Activated T-helper 17 cell treated with anti-CD3 and anti-CD28 coated beads, Interleukin-2, amount 50 U/mL, for 72 hours (primary cell): ENCODE results near the gene RAB25. TPM values are rescaled to one million over a fixed set of nuclear protein-coding genes. Genes with fewer than 3 reads are reported as not detected.
A peak's percentile ranks its signal among the peaks of the same experiment; 100 is the strongest.

ENCODE experiments used
- ATAC-seq: fragments of 150-1000 bp; cut with Tn5 transposase; replicated peaks from 2 replicates; pipeline ENCODE4 v1.10.0; 2021; ENCODE audit warnings: mild to moderate bottlenecking, moderate library complexity
- H3K27ac Mint-ChIP-seq: one replicate; pipeline ENCODE4 v1.8.0; 2022; ENCODE audit warnings: mixed read lengths
- H3K27me3 Mint-ChIP-seq: one replicate; pipeline ENCODE4 v1.8.0; 2022; ENCODE audit warnings: mixed read lengths
- H3K36me3 Mint-ChIP-seq: one replicate; pipeline ENCODE4 v1.8.0; 2022; ENCODE audit warnings: low read depth, mild to moderate bottlenecking, mixed read lengths
- H3K4me1 Mint-ChIP-seq: one replicate; pipeline ENCODE4 v1.8.0; 2022; ENCODE audit warnings: mixed read lengths
- H3K4me3 Mint-ChIP-seq: one replicate; pipeline ENCODE4 v1.8.0; 2022; ENCODE audit warnings: mild to moderate bottlenecking, mixed read lengths
- H3K9me3 Mint-ChIP-seq: one replicate; pipeline ENCODE4 v1.8.0; 2022; ENCODE audit warnings: mixed read lengths
- total RNA-seq, 2 donors: library from RNA; stranded (reverse); gene quantifications; one replicate each; pipeline ENCODE4 v1.2.3, GENCODE V29; 2022

Gene RAB25
- total RNA-seq, 2 donors from 2014 or later, result 0.43 to 1.2 TPM

DNA sequence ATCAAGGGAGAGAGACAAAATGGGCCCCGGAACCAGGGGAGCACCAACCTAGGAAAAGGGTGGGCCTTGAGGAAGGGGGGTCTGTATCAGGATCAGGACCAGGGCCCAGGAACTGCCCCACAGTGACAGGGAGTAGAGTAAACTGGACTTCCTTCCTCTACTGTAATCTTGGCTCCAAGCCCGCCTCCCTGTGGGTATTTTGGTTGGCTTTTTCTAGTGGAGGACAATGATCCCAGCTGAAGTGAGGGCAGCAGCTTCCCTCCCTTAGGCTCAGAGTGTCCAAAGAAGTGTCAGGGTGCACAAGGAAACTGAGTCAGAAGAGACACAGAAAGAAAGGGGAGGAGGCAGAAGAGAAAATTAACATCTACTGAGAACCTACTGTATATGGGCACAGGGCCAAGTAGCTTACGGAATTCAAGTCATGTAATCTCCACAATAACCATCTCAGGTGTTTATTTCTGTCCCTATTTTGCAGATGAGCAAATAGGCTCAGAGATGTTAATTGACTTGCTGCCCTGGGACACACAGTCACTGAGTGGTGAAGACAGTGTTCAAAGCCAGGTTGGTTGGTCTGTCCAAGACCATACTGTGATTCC lies 12.2 kb upstream of the RAB25 start:
- Mint-ChIP-seq H3K4me1 (peaks cover 15% of the 10 kb centered on the region), H3K36me3 (peaks cover 38% of the 10 kb centered on the region), H3K4me3 (no peak overlapping the region), H3K9me3 (no peaks in the 10 kb centered on the region), H3K27me3 (no peaks in the 10 kb centered on the region), H3K27ac (no peak overlapping the region)
- ATAC-seq, result no peak

DNA sequence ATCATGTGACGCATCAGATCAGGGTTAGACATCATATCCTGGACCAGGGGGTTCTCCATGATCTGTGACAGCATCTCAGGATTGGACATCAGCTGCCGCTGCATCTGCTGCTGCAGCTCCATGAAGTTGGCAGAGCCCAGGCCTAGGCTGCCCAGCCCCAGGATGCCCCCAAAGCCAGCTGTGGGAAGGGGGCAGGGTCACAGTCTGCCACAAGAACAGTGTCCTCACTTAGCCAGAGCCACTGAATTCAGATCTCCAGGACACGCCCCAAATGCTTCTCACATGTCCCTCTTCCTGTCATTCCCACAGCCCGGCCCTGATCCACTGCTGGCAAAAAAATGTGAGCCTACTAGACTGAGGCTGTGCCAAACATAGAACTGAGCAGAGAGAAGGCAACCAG lies 10.6 kb upstream of the RAB25 start:
- Mint-ChIP-seq H3K4me1 (peaks cover 11% of the 10 kb centered on the region), H3K36me3 (peaks cover 39% of the 10 kb centered on the region), H3K9me3 (no peaks in the 10 kb centered on the region), H3K27ac (no peak overlapping the region), H3K27me3 (no peaks in the 10 kb centered on the region), H3K4me3 (no peak overlapping the region)
- ATAC-seq, result no peak

DNA sequence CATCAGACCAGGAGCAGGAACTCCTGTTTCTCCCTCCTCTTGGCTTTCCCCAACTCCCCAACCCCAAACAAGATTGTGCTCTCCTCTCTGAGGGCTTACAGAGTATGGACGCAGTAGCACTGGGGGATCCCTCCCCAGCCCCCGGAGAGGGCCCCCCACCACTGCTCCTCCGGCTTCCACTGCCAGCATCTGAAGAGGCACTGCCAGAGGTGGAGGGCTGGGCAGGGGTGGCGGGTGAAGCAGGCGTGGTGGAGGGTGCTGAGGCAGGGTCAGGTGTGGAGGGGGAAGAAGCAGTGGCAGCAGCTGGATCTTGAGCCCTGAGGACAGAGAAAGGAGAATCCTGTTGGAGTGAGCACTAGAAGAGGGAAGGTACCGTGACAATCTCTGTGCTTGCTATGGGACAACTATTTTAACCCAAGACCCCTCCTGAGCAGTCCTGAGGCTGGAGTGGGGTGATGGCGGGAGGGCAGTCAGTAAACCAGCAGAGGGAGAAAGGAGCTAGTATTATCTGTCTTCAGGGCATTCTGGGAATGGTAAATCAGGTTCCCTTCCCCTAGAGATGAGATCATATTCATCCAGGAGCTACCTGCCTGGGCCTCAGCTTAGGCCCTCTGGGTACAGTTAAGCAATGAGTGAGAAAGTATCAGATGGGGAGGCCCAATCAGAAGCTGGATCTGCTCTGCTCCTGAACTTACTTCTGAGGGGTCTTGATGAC lies 9.8 kb upstream of the RAB25 start:
- ATAC-seq, result no peak
- Mint-ChIP-seq H3K9me3 (no peaks in the 10 kb centered on the region), H3K36me3 (peaks cover 46% of the 10 kb centered on the region), H3K27ac (no peak overlapping the region), H3K4me3 (peak overlapping the region; percentile 12), H3K4me1 (peaks cover 11% of the 10 kb centered on the region), H3K27me3 (no peaks in the 10 kb centered on the region)

DNA sequence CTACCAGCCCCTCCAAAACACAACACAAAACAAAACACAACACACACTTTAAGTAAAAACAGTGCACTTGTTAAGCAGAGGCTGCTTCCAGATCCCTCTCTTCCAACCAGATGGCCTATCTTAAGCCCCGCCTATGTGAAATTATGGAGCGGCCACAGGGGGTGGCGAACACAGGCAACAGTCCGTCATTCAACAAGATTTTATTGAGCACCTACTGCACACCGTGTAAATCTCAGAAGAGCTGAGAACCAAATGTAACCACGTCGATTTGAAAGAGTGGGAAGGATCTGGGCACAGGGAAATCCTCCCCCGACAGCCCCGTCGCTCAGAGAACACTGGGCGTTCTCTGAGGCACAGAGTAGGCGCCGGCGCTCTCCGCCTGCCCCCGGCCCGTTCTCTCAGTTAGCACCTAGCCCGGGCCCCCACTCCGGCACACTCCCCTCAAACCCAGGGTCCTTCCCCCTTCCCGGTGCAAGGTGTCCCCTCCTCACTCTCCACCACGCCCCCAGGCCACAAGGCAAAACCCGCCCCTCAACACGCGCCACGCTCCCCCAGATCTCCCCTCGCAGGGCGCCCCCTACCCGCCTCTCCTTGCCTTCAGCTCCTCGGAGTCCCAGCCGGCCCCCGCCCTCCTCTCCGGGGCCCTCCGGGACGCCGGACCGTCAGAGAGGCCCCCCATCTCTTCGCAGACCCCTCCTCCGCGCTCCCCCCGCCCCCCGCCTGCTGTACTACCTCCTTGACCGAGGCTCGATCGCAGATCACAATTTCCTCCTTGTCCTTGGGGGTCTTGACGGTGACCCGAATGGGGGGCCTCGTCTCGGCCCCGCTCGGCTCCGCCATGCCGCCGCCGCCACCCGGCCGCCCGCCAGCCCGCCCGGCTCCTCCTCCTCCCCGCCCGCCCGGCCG lies 7.8 kb upstream of the RAB25 start:
- Mint-ChIP-seq H3K4me1 (peaks cover 14% of the 10 kb centered on the region), H3K4me3 (peak overlapping the region; percentile 98), H3K36me3 (peaks cover 47% of the 10 kb centered on the region), H3K9me3 (no peaks in the 10 kb centered on the region), H3K27me3 (no peaks in the 10 kb centered on the region), H3K27ac (peak overlapping the region; percentile 94)
- peak; percentile 32 for ATAC-seq

DNA sequence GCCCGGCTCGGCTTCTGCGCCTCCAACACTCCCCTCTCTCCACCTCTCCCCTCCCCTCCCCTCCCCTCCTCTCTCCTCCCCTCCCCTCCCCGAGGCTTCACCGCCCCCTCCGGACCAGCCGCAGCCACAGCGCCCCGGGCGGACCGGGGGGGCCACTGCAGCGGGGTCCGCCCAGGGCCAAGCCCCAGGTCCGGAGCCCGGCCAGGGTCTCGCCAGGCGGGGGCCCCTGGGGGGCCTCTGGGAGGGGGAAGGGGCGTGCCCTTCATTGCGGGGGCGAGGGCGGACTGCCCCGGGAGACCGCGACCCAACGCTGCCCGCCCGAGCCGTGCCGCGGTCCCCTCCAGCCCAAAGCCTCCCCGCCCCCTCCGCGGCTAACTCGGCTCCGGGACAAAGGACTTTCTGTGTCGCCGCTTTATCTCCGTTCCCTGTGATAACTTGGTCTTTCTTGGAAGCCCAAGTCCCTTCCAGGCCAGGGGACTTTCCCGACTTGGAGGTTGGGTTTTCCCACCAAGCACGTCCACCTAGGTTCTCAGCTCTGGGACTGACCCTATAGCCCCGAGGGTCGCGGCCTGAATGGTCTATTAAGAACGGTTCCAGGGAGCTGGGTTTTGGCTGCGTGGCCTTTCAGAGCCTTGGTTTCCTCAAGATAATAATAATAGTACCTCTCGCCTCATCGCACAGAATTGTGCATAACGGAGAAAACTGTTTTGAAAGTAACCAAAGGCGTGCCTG lies 7.0 kb upstream of the RAB25 start, which contains the start of gene UBQLN4:
UBQLN4 (minus strand) TSS at position 31 of the 732 bp plus-strand sequence. CDS start 97 bp downstream, outside the sequence.
- Mint-ChIP-seq H3K27ac (peak within 1 kb of the TSS; percentile 94), H3K4me1 (peaks cover 14% of the 10 kb centered on the region), H3K36me3 (peaks cover 47% of the 10 kb centered on the region), H3K4me3 (peak within 1 kb of the TSS; percentile 98), H3K9me3 (no peaks in the 10 kb centered on the region), H3K27me3 (no peaks in the 10 kb centered on the region)
- ATAC-seq, result peak; percentile 62

DNA sequence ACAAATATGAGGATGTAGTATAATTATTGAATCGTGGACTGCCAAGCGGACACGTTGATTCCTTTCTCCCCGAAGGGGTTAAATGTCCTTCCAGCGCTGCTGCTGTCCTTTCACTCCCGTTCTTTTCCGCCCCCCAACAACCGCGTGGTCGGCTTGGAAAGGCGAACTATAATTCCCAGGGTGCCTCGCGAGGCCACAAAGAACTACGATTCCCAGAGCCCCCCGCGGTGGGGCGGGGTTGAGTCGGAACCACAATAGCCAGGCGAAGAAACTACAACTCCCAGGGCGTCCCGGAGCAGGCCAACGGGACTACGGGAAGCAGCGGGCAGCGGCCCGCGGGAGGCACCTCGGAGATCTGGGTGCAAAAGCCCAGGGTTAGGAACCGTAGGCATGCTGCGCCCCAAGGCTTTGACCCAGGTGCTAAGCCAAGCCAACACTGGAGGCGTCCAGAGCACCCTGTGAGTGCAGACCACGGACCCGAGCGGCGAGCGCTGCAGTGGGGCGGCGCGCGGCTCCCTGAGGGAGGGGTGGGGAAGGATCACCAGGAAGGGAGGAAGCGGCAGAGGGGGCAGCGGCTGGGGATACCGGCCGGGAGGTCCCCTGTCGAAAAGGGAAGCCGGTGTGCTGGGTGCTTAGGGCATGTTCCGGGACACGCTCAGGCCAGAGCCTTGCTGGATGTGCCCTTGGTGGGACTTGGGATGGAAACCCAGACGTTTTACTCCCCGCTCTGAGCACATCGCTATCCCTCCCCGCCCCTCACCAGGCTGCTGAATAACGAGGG lies 6.3 kb upstream of the RAB25 start, which contains the start of gene LAMTOR2:
LAMTOR2 (plus strand) TSS at position 283 of the 781 bp plus-strand sequence; CDS start at position 391, 108 bp downstream.
- Mint-ChIP-seq H3K9me3 (no peaks in the 10 kb centered on the region), H3K4me3 (peak within 1 kb of the TSS; percentile 93), H3K36me3 (peaks cover 44% of the 10 kb centered on the region), H3K4me1 (peaks cover 14% of the 10 kb centered on the region), H3K27ac (peak within 1 kb of the TSS; percentile 90), H3K27me3 (no peaks in the 10 kb centered on the region)
- ATAC-seq, result peak; percentile 83

DNA sequence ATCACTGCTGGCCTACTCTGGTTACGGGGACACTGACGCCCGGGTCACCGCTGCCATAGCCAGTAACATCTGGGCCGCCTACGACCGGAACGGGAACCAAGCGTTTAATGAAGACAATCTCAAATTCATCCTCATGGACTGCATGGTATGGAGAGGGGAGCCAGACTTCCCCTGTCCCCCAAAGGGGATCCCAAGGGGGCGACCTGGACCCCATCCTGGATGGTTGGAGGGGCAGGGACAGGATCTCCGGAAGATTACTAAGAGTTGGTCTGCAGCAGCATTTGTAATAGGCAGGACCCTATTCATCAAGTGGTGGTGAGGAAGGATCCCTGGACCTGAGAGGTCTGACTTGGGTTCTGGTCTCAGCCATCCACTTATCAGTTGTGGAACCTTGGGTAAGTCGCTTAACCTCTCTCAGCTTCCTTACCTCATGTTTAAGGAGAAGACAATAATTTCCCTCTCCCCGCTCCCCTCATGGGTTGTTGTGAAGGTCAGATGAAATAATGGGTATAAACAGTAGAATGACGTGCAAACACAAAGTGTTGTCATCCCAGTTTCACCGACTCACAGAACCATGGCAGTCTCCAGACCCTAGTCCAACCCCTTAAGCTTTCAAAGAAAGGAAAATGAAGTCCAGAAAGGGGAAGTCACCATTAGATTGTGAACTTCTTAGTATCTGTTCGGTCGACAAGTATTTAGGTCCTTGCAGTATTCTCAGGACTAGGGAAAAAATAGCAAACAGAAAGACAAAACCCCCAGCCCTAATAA lies 5.5 kb upstream of the RAB25 start:
- Mint-ChIP-seq H3K36me3 (peaks cover 36% of the 10 kb centered on the region), H3K4me3 (peak overlapping the region; percentile 93), H3K27ac (peak overlapping the region; percentile 90), H3K9me3 (no peaks in the 10 kb centered on the region), H3K27me3 (no peaks in the 10 kb centered on the region), H3K4me1 (peaks cover 14% of the 10 kb centered on the region)
- ATAC-seq, result no peak

DNA sequence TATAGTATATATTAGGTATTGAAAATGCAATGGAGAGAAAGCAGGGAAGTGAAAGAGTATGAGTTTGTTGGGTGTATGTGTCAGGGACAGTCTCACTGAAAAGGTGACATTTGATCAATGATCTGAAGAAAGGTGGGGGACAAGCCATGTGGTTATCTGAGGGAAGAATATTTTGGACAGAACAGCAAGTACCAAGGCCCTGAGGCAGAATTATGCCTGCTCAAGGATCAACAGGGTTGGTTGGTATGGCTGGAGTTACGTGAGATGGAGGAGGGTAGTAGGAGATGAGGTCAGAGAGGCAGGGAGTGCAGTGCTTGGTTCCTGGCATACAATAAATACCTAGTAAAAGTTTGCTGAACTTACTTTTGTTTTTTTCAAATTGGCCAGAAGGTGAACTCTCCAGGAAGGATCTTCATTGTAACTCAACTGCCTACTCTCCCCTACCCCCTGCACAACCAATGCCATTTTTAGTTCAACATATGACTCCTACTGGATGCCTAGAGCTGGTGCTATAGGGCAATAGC lies 4.6 kb upstream of the RAB25 start:
- Mint-ChIP-seq H3K4me3 (no peak overlapping the region), H3K27ac (no peak overlapping the region), H3K9me3 (no peaks in the 10 kb centered on the region), H3K27me3 (no peaks in the 10 kb centered on the region), H3K36me3 (peaks cover 35% of the 10 kb centered on the region), H3K4me1 (peaks cover 14% of the 10 kb centered on the region)
- no peak for ATAC-seq

DNA sequence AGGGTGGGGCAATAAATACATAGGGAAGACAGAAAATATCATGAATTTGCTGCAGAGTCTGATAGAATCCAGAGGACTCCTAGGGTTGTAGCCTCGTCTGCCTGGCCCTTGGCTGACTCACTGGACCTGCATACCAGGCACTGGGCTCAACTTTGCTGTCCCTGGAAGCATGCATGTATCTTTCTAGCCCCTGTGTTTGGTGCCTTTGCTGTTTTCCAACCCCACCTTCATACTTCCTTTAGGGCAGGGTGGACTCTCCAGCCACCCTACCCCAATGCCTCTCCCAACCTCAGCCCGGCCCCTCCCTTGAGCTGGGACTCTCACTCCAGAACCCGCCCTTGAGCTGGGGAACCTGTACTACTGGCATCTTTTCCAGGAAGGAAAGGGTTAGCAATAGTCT lies 1.2 kb downstream of the RAB25 start:
- H3K4me1 Mint-ChIP-seq, result peaks cover 8% of the 10 kb centered on the region
- no peak overlapping the region for H3K4me3 Mint-ChIP-seq
- no peak for ATAC-seq
- H3K27ac Mint-ChIP-seq, result no peak overlapping the region
- H3K9me3 Mint-ChIP-seq, result no peaks in the 10 kb centered on the region
- H3K27me3 Mint-ChIP-seq, result no peaks in the 10 kb centered on the region
- H3K36me3 Mint-ChIP-seq, result peaks cover 14% of the 10 kb centered on the region

DNA sequence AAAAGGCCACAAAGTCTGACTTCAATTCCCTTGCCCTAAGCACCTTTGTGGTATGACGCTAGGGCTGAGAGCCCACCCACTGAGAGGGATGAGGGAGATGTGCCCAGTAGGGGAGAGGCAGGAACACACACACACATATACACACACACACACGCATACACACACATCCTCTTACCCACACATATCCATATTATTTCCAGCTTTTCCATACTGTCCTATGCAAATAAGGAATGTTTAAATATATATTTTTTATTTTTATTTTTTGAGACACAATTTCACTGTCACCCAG lies 3.0 kb downstream of the RAB25 start:
- ATAC-seq, result no peak

DNA sequence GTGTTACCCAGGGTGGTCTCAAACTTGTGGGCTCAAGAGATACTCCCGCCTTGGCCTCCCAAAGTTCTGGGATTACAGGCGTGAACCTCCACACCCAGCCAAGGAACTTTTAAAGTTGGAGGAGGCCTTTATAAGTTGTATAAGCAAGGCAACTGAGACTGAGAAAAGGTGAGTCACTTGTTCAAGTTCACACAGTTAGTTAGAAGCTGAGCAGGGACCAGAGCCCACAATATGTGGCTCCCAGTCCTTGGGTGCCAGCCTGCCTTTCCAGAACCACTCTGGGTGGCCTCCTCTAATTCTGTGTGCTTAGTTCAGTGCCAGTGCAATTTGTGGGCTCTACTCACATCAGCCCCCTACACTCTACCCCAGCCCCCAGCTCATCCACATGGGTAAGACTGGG lies 3.7 kb downstream of the RAB25 start:
- peak; percentile 75 for ATAC-seq
- H3K4me3 Mint-ChIP-seq, result no peak overlapping the region
- H3K27ac Mint-ChIP-seq, result peak overlapping the region; percentile 11
- H3K36me3 Mint-ChIP-seq, result no peaks in the 10 kb centered on the region
- peaks cover 8% of the 10 kb centered on the region for H3K4me1 Mint-ChIP-seq
- H3K9me3 Mint-ChIP-seq, result no peaks in the 10 kb centered on the region
- H3K27me3 Mint-ChIP-seq, result no peaks in the 10 kb centered on the region

More for the DNA sequence above, 3.0 kb downstream of the RAB25 start:
- Mint-ChIP-seq H3K36me3 (peaks cover 5% of the 10 kb centered on the region), H3K9me3 (no peaks in the 10 kb centered on the region), H3K27ac (no peak overlapping the region), H3K4me3 (no peak overlapping the region), H3K4me1 (peaks cover 8% of the 10 kb centered on the region), H3K27me3 (no peaks in the 10 kb centered on the region)

DNA sequence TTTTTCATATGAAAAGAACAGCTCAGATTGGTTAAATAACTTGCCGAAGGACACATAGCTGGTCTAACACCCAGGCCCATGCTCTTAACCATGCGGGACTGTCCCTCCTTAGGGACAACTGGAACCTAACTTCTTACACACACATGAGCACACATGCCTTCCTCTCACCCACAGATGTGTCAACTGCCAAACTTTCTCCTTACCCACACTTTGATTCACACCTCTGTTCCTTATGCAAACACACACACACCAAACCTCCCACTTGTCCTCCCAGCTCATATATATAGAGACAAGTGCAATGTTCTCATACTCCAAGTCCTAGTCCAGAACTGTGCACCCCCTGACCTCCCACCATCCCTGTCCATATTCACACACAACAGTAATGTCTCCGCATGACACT lies 4.3 kb downstream of the RAB25 start:
- Mint-ChIP-seq H3K27ac (peak overlapping the region; percentile 11), H3K4me3 (no peak overlapping the region), H3K4me1 (peaks cover 8% of the 10 kb centered on the region), H3K9me3 (no peaks in the 10 kb centered on the region), H3K27me3 (no peaks in the 10 kb centered on the region), H3K36me3 (no peaks in the 10 kb centered on the region)
- ATAC-seq, result peak; percentile 84

DNA sequence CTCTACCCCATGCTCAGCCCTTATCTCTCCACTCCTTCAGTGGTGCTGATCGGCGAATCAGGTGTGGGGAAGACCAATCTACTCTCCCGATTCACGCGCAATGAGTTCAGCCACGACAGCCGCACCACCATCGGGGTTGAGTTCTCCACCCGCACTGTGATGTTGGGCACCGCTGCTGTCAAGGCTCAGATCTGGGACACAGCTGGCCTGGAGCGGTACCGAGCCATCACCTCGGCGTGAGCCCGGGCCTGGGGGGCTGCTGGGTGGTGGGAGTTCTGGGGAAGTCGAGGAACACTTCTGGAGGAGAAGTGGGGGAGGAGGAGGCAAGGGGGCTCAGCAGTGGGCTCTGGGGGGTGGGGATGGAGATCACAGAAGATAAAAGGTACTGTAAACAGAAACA lies 4.9 kb downstream of the RAB25 start:
- Mint-ChIP-seq H3K27me3 (no peaks in the 10 kb centered on the region), H3K4me1 (peaks cover 8% of the 10 kb centered on the region), H3K4me3 (no peak overlapping the region), H3K27ac (no peak overlapping the region), H3K9me3 (no peaks in the 10 kb centered on the region), H3K36me3 (no peaks in the 10 kb centered on the region)
- ATAC-seq, result no peak
